ENCODE measurements around the gene GRK5.

GRK5 gene

DNA sequence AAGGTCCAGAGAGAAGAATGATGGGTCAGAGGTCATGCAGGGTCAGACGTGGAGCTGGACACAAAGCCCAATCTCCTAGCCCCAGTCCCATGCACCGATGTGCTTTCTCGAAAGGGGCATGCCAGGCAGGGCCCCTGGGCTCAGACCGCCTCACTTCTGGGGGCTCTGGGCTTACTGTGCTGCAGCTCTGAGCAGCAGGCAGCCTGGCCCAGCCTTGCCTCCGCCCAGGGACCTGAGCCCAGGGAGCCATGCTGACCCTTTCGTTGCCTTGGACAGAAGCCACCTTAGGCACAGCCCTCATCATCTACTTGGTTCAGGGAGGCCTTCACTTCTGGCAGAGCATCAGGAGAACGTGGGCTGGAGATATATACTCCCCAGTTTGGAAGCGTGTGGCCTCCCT is 161.2 kb downstream of the GRK5 start:
- no peak for DNase-seq

DNA sequence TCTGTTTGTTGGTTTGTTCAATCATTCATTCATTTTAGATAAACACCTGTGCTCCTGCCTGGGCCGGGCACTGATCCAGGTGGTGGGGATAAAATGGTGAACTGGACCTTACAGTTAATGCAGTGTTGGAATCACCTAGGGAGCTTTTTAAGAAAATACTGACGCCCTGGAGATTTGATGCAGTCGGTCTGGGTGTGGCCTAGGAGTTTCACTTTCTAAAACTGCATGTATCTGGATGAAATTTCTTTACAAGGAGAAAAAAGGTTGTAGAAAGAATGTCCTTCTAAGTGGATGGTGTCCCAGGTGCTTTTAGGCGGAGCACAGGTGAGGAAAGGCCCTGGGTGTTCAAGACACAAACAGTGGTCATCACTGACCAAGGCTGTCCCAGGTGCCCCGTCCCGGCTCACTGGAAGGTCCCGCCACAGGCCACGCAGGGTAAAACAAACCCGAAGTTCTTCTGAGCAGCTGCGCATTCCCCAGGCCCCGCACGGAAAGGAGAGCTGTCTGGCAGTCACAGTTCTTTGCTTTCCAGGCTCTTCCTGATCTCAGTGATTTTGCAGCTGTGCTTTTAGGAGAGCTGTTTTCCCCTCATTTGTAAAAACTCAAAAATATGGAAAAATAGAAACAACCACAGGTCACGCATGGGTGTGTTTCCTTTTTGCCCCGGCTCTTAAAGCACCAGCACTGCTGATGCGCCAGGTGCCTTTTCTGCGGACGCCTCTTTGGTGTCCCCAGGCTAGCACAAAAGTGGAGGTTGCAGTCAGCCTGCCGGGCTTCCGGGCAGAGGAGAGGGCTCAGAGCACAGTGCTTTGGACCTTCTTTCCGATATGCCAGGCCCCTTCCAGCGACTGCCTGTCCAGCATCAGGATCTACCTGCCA is 161.9 kb downstream of the GRK5 start:
- DNase-seq, result no peak

DNA sequence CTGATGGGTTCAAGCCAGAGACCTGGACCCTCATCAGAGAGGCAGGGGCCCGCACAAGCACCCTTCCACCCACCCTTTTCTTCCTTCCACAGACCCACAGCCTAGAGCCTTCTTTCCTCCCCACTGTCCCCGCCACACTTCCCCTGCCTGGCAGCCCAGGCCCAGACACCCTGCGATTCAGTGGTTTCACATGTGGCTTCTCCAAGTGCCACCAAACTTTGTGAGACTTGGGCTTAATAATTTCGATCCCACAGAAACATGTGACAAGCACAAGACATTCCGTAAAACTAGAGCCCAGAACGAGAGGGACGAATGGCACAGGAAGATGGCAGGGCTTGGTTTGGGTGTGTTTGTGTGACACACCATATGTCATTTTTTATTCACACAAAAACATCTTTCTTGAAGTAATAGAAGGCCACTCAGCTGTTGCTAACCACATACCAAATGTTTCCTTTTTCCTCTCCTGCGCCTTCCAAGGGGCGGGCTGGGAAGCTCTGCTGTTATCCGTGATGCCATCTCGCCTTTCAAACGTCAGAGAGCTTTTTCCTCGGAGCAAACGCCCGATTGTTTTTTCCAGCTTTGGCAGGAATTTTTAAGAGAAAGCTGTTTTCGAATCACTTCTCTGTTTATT is 162.9 kb downstream of the GRK5 start:
- no peak for DNase-seq

DNA sequence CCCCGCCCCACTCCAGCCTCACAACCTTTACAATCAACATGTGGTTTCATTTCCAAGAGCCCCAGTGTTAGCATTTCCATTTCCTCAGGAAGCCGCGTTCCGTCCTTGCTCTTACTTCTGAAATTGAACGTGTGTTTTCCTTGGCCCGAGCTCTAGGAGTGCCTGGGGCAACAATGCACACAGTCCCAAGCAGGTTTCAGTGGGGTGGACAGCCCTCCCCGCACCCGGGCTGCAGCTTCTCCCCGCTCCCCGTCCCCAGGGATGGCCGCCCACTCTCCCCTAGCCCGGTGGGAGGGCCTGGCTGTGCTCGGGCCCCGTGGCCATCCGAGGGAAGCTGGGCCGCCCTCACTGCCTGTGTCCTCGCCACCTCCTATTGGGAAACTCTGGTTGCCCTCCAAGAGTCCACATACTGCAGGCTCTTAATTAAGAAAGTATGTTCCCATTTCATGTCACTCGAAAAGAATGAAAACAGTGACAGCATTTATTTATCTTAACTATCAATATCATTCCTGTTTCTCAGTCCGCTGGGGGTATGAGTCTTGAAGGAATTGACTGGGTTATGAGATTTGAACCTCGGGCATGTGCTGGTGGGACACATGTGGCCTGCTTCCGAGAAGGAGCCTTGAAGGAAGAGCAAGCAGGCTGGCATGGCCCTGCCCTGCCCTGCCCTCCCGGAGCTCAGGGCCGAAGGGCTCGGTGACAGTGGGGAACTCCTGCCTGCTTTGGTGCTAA is 163.8 kb downstream of the GRK5 start:
- no peak for DNase-seq

DNA sequence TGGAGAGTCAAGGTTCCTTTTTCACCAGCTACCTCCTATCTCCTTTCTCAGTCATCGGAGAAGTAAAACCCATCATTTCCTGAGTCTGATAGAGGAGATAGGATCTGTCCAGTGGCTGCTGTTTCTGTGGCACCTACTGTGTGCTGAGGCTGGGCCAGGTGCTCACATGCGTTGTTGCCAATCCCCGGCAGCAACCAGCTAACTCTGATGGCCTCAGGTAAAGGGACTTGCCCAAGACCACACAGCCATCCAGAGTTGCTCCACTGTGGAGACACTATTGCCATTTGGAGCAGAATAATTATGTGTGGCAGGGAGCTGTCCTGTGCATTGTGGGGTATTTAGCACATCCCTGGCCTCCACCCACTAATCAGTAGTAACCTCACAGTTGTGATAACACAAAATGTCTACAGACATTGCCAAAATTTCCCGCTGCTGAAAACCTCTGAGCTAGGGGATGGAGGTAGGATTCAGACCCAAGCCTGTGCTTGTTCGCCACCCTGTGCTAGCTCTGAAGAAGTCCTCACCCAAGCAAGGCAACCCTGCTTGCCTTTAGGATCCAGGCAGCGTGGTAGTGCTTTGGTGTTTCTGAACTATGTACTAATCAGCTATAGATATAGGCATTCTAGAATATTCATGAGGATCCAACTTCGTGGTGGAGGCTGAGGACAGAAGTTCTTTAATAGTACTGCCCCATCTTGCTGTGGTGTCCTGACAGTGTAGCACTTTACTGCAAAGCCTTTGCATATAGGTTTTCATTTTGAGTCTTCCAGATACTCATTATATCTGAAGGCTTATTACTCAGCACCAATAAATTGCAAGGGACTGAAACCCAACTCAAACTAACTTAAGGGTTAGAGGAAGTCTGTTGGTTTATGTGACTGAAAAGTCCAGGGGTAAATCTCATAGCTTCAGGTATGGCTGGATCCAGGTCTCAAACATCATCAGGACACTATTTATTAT is 164.6 kb downstream of the GRK5 start:
- no peak for DNase-seq

DNA sequence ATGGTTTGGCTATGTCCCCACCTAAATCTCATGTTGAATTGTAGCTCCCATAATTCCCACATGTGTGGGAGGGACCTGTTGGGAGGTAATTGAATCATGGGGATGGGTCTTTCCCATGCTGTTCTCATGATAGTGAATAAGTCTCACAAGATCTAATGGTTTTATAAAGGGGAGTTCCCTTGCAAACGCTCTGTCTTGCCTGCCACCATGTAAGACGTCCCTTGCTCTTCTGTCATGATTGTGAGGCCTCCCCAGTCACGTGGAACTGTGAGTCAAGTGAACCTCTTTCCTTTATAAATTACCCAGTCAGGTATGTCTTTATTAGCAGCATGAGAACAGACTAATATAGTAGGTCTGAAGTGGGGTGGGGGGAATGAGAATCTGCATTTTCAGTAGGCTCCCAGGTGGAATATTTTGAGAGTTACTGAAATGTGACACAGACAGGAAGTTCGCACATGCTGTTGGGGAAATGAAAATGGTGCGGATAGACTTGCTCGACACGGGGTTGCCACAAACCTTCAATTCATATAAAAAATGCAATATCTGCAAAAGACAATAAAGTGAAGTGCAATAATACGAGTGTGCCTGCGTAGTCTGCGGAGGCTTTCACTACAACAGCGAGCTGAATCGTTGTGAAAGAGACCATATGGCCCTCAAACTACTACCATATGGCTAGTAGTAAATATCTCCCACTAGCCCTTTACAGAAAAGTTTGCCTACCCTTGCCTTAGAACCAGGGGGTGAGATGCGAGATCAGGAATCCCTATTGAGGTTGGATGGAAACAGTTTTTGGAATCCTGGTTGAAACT is 166.1 kb downstream of the GRK5 start:
- DNase-seq, result no peak

DNA sequence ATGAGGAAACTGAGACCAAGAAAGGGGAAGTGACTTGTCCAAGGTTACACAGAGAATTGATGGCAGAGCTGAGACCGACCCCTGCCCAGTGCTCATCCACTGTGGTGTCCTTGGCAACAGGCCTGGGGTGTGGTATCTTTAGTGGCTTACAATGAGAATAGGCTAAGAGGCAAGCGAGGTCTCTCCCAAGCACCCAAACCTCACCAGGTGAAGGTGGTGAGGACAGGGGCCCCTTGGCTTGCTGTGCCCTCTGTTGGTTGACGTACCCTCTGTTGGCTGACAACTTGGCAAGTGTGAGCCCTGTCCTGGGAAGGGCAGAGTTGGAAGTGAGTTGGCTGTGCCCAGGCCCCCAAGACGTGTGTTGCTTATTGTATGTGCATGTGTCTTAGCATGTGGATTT is 166.9 kb downstream of the GRK5 start:
- no peak for DNase-seq

DNA sequence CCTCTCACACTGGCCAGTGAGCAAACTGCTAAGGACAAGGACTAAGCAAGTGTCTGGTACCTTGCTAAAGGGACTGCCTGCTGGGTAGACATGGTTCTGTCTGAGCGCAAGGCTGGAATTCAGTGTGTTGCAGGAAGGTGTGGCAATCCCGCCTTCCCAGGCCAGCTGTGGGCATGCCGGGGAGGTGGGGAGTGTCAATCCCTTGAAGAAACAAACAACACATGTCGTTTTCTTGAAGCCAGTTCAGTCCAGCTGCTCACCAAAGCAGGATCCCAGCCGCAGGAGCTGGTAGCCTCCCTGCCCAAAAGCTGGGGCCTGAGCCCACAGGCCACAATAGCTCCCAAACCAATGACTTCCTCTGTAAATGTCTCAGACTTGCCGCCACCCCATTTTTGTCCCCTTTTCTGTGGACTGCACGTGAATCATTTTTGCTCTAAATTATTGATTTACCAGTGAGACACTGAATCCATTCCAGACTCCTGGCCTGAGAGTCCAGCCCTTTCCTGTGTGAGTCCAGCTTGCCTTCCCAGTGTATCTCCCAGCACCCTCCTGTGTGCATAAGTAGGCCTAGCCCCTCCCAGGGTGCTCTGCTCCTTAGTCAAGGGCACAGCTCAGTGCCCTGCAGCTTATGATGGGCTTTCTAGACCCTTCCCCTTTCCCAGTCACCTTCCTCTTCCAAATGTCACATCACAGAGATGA is 168.4 kb downstream of the GRK5 start:
- DNase-seq, result no peak

DNA sequence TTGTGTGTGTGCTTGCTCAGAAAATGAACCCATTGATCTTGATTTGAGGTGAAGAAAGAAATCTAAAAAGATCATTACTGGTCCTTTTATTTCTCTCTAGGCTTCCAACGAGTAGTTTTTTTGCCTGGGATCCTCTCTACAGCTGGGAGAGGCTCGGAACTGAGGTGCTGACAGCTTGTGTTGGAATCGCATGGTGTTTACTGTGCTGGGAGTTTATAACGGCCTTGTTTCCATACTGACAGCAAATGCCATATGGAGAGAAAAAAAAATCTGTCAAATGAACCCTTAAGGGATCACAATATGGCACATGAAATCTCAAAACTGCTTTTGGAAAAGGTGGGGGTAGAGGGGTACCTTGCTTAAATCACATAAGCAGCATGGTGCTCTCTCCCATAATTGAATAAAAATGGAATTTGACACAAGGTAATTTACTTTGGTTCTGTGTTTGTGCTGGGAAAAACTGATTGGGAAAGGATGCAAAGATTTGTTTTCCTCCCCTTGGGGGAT is 170.1 kb downstream of the GRK5 start:
- DNase-seq, result no peak

DNA sequence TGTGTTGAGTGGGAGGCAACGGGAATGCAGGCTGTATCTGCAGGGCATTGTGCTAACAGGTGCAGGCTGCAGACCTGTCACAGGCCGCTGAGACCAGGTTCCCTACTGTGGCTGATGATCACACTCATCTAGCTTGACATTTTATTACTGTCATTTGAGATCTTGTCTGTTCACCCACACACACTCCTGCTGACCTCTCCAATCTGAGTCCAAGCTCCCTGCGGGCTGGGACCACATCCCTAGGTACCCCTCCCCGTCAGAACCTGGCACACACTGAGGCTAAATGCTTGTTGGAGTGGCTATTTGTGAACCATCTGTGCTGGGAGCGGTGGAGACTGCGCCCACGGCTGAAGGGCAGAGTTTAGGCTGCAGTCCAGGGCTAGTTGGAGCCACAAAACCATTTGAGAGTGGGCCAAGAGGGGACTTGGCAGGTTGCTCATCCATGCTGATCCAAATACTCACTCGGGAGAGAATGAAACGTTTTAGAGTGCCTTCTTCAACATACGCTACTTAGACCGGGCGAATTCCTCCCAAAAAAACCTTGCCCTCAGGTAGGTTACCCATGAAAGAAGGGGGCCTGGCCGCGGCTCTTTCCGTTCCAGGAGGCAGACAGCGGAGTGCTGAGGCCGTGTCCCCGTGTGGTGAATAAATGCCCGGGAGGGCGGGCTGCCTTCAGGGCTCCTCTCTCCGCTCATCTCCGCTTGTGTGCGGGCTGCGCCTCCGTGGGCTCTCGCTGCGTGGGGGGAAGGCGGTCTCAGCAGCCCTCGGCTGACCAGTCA is 170.8 kb downstream of the GRK5 start:
- no peak for DNase-seq

DNA sequence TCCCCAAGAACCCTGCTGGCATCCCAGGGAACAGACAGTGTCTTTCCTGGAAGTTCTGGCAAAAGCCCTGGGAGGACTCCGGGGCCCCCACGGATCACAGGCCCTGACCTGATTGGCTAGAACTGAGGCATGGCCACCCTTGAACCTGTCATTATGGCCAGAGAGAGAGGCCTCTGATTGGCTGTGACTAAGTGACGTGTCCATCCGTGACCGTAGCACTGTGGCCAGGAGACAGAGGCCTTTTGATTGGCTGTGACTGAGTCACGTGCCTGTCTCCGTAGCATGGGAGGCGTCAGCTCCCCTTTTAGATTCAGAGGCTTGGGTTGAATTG is 171.3 kb downstream of the GRK5 start:
- no peak for DNase-seq

DNA sequence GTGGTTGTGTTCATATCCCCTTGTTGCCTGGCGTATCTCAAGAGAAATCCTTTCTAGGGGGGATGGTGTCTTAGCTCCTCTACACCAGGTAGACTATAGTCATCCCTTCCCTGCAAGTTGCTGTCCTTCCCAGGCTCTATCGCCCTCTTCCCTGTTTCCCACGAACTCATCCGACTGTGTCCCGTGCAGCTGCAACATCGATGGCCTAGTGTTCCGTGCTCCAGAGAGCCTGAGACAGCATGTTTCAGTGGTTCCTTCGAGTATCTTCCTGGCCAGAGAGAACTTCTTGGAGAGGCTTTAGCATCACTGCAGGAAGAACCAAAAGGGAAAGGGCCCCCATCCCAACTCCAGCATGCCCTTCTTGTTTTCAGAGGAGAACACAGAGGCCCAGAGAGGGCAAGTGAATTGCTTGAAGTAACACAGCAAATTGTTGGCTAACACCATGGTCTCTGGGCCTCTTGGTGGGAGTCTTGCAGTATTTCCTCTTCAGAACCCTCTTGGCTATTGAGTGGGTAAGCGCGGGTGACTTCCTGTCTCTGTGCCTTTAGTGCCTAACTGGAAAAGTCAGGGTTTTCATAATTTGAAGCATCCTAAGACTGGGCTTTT is 172.2 kb downstream of the GRK5 start:
- no peak for DNase-seq

DNA sequence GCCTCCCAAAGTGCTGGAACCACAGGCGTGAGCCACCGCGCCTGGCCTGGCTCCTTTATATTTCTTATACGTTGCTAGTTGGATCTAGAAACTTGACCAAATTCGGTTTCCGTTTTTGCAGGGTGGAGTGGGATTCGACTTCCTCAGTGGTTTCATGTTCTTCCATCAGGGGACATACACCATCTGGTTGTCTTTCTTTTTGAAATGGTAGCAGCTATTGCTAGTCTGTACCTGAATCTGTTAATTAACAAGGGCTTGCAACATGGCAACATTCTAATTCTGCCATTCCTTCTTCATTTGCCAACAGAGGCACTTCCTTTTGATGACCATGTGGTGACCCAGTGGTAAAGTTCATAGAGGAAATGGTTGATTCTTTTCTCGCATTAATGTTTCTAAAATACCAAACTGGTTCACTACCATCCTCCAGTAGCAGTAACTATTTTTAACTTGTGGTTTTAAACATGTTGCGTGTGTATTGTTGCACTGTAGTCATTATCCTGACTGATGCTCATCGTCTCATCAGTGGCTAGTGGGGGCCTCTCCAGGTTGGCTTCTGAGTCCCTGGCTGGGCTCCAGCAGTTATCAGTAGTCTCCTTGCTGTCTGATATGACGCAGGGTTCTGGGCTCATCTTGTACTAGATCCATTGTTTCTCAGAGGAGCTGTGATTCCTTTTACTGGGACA is 175.9 kb downstream of the GRK5 start:
- no peak for DNase-seq

DNA sequence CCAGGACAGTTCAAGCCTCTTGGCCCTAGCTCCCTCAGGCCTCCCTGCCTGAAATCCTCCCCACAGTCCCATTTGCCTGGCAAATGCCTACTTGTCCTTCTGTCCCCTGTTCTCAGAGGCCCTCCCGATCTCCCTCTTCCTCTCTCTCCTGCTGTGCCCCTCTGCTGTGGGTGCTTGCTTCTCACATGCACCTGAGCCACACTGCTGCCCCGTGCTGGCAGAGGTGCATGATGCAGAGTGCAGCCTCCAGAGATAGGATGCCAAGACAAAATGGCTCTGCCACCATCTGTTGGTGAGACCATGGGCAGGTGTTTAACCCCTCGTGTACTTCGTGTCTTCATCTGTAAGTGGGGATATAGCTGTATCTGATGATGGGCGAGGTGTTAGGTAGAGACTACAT is 176.8 kb downstream of the GRK5 start:
- DNase-seq, result no peak

DNA sequence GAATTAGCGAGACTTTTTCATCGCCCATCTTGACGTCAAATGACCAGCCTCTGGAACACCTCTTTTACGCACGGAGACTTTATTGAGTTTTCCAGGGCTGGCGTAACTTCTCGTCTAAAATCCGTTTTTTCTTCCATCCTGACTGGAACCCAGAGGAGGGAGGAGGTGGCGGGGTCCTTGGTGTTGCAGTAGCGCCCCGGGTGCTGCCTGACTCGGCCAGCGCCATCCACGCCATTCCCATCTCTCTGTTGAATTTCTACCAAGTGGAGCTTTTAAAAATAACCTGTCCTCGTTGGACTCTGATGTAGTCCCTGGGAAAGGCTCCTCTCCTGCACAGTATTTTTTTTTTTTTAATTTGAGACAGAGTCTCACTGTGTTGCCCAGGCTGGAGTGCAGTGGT is 179.3 kb downstream of the GRK5 start:
- DNase-seq, result no peak

DNA sequence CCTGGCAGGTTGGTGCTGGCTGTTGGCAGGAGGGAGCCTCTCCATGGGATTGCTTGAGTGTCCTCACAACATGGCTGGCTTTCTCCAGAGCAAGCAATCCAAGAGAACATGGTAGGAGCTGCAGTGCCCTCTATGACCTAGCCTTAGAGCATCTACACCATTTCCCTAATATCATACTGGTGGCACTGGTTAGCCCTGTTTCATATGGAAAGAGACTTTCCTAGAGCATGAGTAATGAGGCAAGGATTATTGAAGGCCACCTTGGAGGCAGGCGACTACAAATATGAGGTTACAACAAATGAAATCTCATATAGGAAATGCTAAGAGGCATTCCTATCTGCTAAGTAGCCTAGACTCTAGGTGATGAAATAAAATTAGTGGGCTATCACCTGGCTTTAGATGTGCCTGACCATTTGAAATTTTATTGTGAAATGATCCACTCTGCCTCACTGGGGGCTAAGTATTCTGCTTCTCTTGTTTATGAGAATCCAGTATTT is 181.5 kb downstream of the GRK5 start:
- no peak for DNase-seq

DNA sequence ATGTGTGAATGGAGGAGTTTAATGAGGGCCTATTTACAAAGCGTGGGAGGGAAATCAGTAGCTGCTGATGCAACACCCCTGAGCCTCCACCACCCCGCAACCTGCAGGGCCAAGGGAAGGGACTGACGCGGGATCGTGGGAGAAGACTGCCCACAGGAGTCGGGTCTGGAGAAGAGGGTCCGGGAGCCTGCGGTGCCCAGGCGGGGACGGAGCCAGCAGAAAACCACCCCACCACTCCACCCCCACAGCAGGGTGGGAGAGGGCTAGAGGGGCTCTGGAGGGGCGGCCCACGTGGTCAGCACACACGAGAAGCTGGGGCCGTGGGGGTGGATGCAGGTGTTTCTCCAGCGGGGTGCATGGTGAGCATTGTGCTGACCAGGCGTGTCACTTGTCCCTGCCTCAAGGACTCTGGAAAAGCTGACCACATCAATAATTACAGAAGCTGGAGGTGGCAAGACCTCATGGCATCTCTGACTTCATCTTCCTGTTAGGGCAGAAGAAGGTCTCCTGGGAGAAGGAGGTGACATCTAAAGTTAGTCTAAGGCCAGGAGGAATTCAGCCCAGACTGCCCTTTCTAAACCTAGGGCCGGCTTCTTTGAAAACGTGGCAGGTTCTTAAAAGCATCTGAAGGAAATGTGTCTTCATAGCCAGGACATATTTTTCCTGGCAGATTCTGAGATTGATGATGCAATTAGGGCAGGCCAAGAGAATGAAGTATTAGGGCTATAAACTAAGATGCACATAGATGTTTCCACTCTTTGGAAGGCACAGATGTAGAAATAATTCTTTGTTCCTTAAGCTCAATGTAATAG is 184.3 kb downstream of the GRK5 start:
- DNase-seq, result no peak

DNA sequence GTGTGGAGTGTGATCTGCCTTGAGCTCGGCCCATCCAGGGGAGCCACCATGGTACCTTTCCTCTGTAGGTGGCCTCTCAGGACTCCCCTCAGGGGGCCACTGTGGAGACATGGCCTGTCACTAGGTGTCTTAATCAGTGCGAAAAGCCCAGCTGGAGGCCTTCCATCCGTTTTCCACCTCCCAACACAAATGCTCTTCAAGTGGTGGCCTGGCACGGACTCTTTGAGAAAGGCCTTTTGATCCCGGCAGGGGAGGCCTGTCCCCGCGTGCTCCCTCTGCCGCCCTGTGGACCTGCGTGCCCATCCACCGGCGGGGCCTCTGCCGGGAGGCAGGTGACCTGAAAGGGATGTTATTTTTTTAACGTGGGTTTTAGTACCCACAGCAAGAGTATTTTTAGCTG is 185.6 kb downstream of the GRK5 start:
- no peak for DNase-seq
